Left ventricle myocardium inferior (tissue), 1 donor: ENCODE data around the gene CNN1. TPM values are rescaled to one million over a fixed set of nuclear protein-coding genes. Genes with fewer than 3 reads are reported as not detected.

Experiments
- DNase-seq: peaks from one replicate; pipeline ENCODE4 v3.0.0-alpha.2; 2020
- H3K27ac ChIP-seq: fragments of 200-600 bp; replicated peaks from 2 replicates; pipeline ENCODE4 v1.8.0; 2021
- H3K27me3 ChIP-seq: fragments of 200-600 bp; 2 replicates; pipeline ENCODE4 v1.8.0; 2021; ENCODE audit warnings: low read depth
- H3K36me3 ChIP-seq: fragments of 200-600 bp; 2 replicates; pipeline ENCODE4 v1.8.0; 2021
- H3K4me1 ChIP-seq: fragments of 200-600 bp; 2 replicates; pipeline ENCODE4 v1.8.0; 2021
- H3K4me3 ChIP-seq: fragments of 200-600 bp; 2 replicates; pipeline ENCODE4 v1.8.0; 2021; ENCODE audit warnings: mild to moderate bottlenecking, moderate library complexity
- H3K9me3 ChIP-seq: fragments of 200-600 bp; replicated peaks from 2 replicates; pipeline ENCODE4 v1.8.0; 2021
- CTCF ChIP-seq: fragments of 200-600 bp; IDR thresholded peaks from 2 replicates; pipeline ENCODE4 v1.8.0; 2021; ENCODE audit warnings: antibody characterized with exemption, mild to moderate bottlenecking, borderline replicate concordance
- intact Hi-C: fragments of 100-400 bp; cut with micrococcal nuclease; formaldehyde crosslinking; loops from one replicate; pipeline ENCODE4 v1.11.0; 2022
- total RNA-seq: library from RNA; stranded (reverse); fragmentation: NEBNext Ultra II Directional; extraction: Animal tissue kit (Norgen Biotek cat#: 25700); gene quantifications from one replicate; pipeline ENCODE4 v1.2.1, GENCODE V29; 2021
- donor health status: DM: no; HTN: yes; CAD: no; lungs with severe emphysema.

CNN1 gene
- total RNA-seq, 1 donor from 2014 or later = 133 TPM

- Histone ChIP-seq H3K27ac (no peak overlapping the region), H3K4me3 (no peak overlapping the region), H3K36me3 (peaks cover 85% of the 10 kb centered on the region), H3K27me3 (no peaks in the 10 kb centered on the region), H3K9me3 (no peaks in the 10 kb centered on the region), H3K4me1 (no peaks in the 10 kb centered on the region)
- DNase-seq = no peak
- intact Hi-C loops = no loop called here
- TF ChIP-seq CTCF = no peak
Measured at GRCh38 chr19:11513946-11514345, 24.7 kb upstream of the CNN1 start.

- intact Hi-C loops = no loop called here
- H3K4me1 ChIP-seq = no peaks in the 10 kb centered on the region
- no peaks in the 10 kb centered on the region for H3K9me3 ChIP-seq
- no peak for TF ChIP-seq CTCF
- no peak overlapping the region for H3K27ac ChIP-seq
- H3K27me3 ChIP-seq = no peaks in the 10 kb centered on the region
- peaks cover 72% of the 10 kb centered on the region for H3K36me3 ChIP-seq
- no peak overlapping the region for H3K4me3 ChIP-seq
- no peak for DNase-seq
Measured at GRCh38 chr19:11519138-11519537, 19.5 kb upstream of the CNN1 start.

- no peak for TF ChIP-seq CTCF
- Histone ChIP-seq H3K4me3 (peak within 1 kb of the TSS; percentile 99), H3K36me3 (peaks cover 22% of the 10 kb centered on the region), H3K27ac (peak within 1 kb of the TSS; percentile 97), H3K4me1 (peaks cover 37% of the 10 kb centered on the region), H3K9me3 (no peaks in the 10 kb centered on the region), H3K27me3 (no peaks in the 10 kb centered on the region)
- intact Hi-C loops = no loop called here
- DNase-seq = peak; percentile 98
Measured at GRCh38 chr19:11528551-11529341, 9.9 kb upstream of the CNN1 start, which contains the start of gene ECSIT. Gene ECSIT, minus strand, starts transcription at chr19:11529134. Its CDS starts 9,964 bp downstream, at chr19:11519170.

GRCh38 chr19:11530432-11530831, 8.2 kb upstream of the CNN1 start:
- intact Hi-C loops = no loop called here
- Histone ChIP-seq H3K9me3 (no peaks in the 10 kb centered on the region), H3K36me3 (peaks cover 8% of the 10 kb centered on the region), H3K27me3 (no peaks in the 10 kb centered on the region), H3K27ac (peak overlapping the region; percentile 97), H3K4me1 (peaks cover 42% of the 10 kb centered on the region), H3K4me3 (no peak overlapping the region)
- TF ChIP-seq CTCF = peak; percentile 32
- peak; percentile 77 for DNase-seq

GRCh38 chr19:11534538-11534937, 4.1 kb upstream of the CNN1 start:
- intact Hi-C loops = no loop called here
- Histone ChIP-seq H3K27ac (peak overlapping the region; percentile 86), H3K4me1 (peaks cover 23% of the 10 kb centered on the region), H3K4me3 (no peak overlapping the region), H3K36me3 (no peaks in the 10 kb centered on the region), H3K27me3 (peaks cover 12% of the 10 kb centered on the region), H3K9me3 (no peaks in the 10 kb centered on the region)
- no peak for TF ChIP-seq CTCF
- no peak for DNase-seq
